Measurements from ENCODE around the gene NSFL1C. TPM values are rescaled to one million over a fixed set of nuclear protein-coding genes. Genes with fewer than 3 reads are reported as not detected.

NSFL1C gene
- total and polyA plus RNA-seq, 2 of the 4 experiments (the other 2 are of a cell fraction) = 33.0 to 40.3 TPM

GRCh38 chr20:1477896-1478490 is 11.3 kb upstream of the NSFL1C start:
- ATAC-seq (ENCODE audit: low read depth) = no peak
- DNase-seq = no peak
- 96% methylated on average over 3 of the region's 7 CpGs; no CpG with 5 or more reads in 1 of the 2 experiments for WGBS, 2 experiments (ENCODE audit: extremely low coverage in 2 of 2, insufficient read length in 1 of 2)

More at GRCh38 chr20:1477896-1478490, 11.3 kb upstream of the NSFL1C start:
- no peak overlapping the region for H3K18ac ChIP-seq (ENCODE audit: low read depth, low read length)
- BruUV-seq (replicated peaks) = no TSS peak
- H2BK15ac ChIP-seq (ENCODE audit: low read depth, low read length) = no peak overlapping the region
- H3K14ac ChIP-seq (replicated peaks; ENCODE audit: low read depth, low read length) = no peak overlapping the region; the same call in 1 of the 2 replicates
- peaks cover 4% of the 10 kb centered on the region; the same call in 1 of the 2 replicates for H3K9me1 ChIP-seq (ENCODE audit: insufficient read depth, low read length)
- no peak for TF ChIP-seq RFX5 (IDR thresholded peaks at IDR 0.05; ENCODE audit: low read depth, low read length)
- no peak for TF ChIP-seq MAFK (IDR thresholded peaks at IDR 0.05; ENCODE audit: low read depth, low read length)
- no peak for TF ChIP-seq RAD21 (IDR thresholded peaks at IDR 0.05; ENCODE audit: low read length)
- TF ChIP-seq ELK1 (IDR thresholded peaks at IDR 0.05; ENCODE audit: borderline replicate concordance, low read depth, low read length) = no peak
- TF ChIP-seq CTCF (conservative IDR thresholded peaks at IDR 0.05; ENCODE audit: low read depth, low read length) = no peak
- no peak for TF ChIP-seq MXI1 (IDR thresholded peaks at IDR 0.05; ENCODE audit: borderline replicate concordance, low read depth, low read length)
- no peak for TF ChIP-seq RCOR1 (IDR thresholded peaks at IDR 0.05; ENCODE audit: insufficient replicate concordance, low read length)
- TF ChIP-seq CEBPB (IDR thresholded peaks at IDR 0.05; ENCODE audit: low read depth, low read length) = no peak
- TF ChIP-seq USF2 (IDR thresholded peaks at IDR 0.05; ENCODE audit: low read depth, low read length) = no peak
- TF ChIP-seq POLR2A (IDR thresholded peaks at IDR 0.05; ENCODE audit: low read depth, low read length) = no peak
- TF ChIP-seq CHD1 (IDR thresholded peaks at IDR 0.05; ENCODE audit: low read depth, low read length) = no peak
- no peak overlapping the region for H3K4me2 ChIP-seq (ENCODE audit: low read depth, low read length)
- H2BK20ac ChIP-seq (ENCODE audit: low read depth, low read length) = 0 out of 2 replicates have a peak overlapping the region, but pooled peaks have one; percentile 35
- no peak overlapping the region for H4K91ac ChIP-seq (ENCODE audit: insufficient read depth, low read depth, low read length)
- no peak overlapping the region for H3K23ac ChIP-seq (ENCODE audit: low read depth, low read length)
- in situ Hi-C loops (cut with MboI; ENCODE audit: low sequenced_read_pairs) (no loop called here), dilution Hi-C loops (cut with HindIII; ENCODE audit: low sequenced_read_pairs, unreplicated experiment) (no loop called here), intact Hi-C loops (cut with micrococcal nuclease) (loop anchor here (10.0 kb wide), 1 partner anchor 663 kb away; no protein-coding TSS in a partner anchor)
- no peak overlapping the region; a peak in 1 of 4 replicates for H4K8ac ChIP-seq (ENCODE audit: low read depth in 2 of 2, low read length in 2 of 2)
- no peak overlapping the region for H3K4ac ChIP-seq (ENCODE audit: low read depth, low read length)
- H2BK120ac ChIP-seq (ENCODE audit: low read depth, low read length) = peak overlapping the region; percentile 58
- H3K4me3 ChIP-seq (ENCODE audit: insufficient read depth, low read depth, low read length) = no peak overlapping the region
- no peak overlapping the region for H4K5ac ChIP-seq (ENCODE audit: low read depth, low read length)
- no peak overlapping the region for H3K9ac ChIP-seq (ENCODE audit: low read depth, low read length)
- H3K9me3 ChIP-seq (ENCODE audit: control insufficient read depth, insufficient read depth, low read length) = no peaks in the 10 kb centered on the region
- no peaks in the 10 kb centered on the region for H3K36me3 ChIP-seq (ENCODE audit: control insufficient read depth, insufficient read depth, low read length)
- H2BK5ac ChIP-seq (ENCODE audit: low read depth, low read length, poor library complexity, severe bottlenecking) = no peak overlapping the region
- H2AFZ ChIP-seq (replicated peaks; ENCODE audit: low read length, poor library complexity) = peak overlapping the region; percentile 84
- no peak overlapping the region for H3K27ac ChIP-seq (ENCODE audit: insufficient read depth, low read length)
- POLR2A ChIA-PET (ENCODE audit: unreplicated experiment) = no interaction called here
- no peak overlapping the region for H3K56ac ChIP-seq (ENCODE audit: extremely low read depth, insufficient read depth, low read length)
- no peaks in the 10 kb centered on the region for H4K20me1 ChIP-seq (ENCODE audit: insufficient read depth, low read length)
- H2AK5ac ChIP-seq (ENCODE audit: low read depth, low read length) = no peak overlapping the region
- no peaks in the 10 kb centered on the region for H3K79me1 ChIP-seq (ENCODE audit: low read depth in 1 of 2, low read length in 2 of 2)
- CTCF ChIA-PET = interaction anchor here (0.8 kb wide), 1 partner anchor 26 kb away, joined by 3 read pairs; no protein-coding TSS in a partner anchor
- peaks cover 8% of the 10 kb centered on the region for H3K27me3 ChIP-seq (ENCODE audit: control insufficient read depth, insufficient read depth, low read length)
- H2AK9ac ChIP-seq (replicated peaks; ENCODE audit: low read depth, low read length, poor library complexity) = peak overlapping the region; percentile 14
- H3K4me1 ChIP-seq (ENCODE audit: control insufficient read depth, insufficient read depth, low read length) = 0 out of 2 replicates have a peak, but pooled peaks cover 2% of the 10 kb centered on the region
